HepG2 (cell line): ENCODE data around the gene MRPL20. TPM values are rescaled to one million over a fixed set of nuclear protein-coding genes. Genes with fewer than 3 reads are reported as not detected.

ENCODE experiments used
- ATAC-seq: fragments of 200-7000 bp; cut with Tn5 transposase; 3 replicates; pipeline ENCODE4 v1.9.1; 2020; ENCODE audit warnings: mild to moderate bottlenecking, moderate library complexity
- BruUV-seq: library from RNA; stranded (reverse); fragments of 400-500 nt; replicated peaks from 2 replicates; lab custom pipeline; 2021; lab: Mats Ljungman, UMichigan
- CTCF ChIA-PET: fragments of 300-600 bp; formaldehyde crosslinking; extraction: SDS; loops from one replicate; lab custom pipeline; 2021; ENCODE audit warnings: low total read pairs, inconsistent platforms, low intra/inter-chr PET ratio; lab: Yijun Ruan, JAX
- POLR2A ChIA-PET: fragments of 350-600 bp; sonication (Branson Sonifier 250); formaldehyde crosslinking; loops from one replicate; lab custom pipeline; 2020; ENCODE audit warnings: antibody characterized with exemption, inconsistent platforms; lab: Yijun Ruan, JAX
- DNase-seq: peaks from one replicate; pipeline ENCODE4 v3.0.0-alpha.2; 2015; ENCODE audit warnings: low spot score
- FAIRE-seq: peaks from 3 replicates; lab custom pipeline; 2011; peaks lifted over from hg19 to GRCh38; lab: Jason Lieb, UNC
- H2AFZ ChIP-seq: one replicate; pipeline ENCODE4 v1.6.1; 2011; ENCODE audit warnings: low read length, inconsistent platforms
- H3K27ac ChIP-seq: fragments of 300-600 bp; 3 replicates; pipeline ENCODE4 v1.8.0; 2011; ENCODE audit warnings: mixed run types, mild to moderate bottlenecking, mixed read lengths, low read length, inconsistent platforms; ENCODE audit not compliant: insufficient read depth; ENCODE audit errors: extremely low read length
- H3K27me3 ChIP-seq, 2 experiments: fragments of 200-600 bp in 1 of 2; 2 replicates in 1 of 2; 3 replicates in 1 of 2; pipeline versions ENCODE4 v1.6.0 to v1.8.0; 2011; ENCODE audit warnings: low read length in 2 of 2, mild to moderate bottlenecking in 2 of 2, moderate library complexity in 2 of 2, inconsistent platforms in 1 of 2; ENCODE audit not compliant: insufficient read depth in 2 of 2, control insufficient read depth in 1 of 2
- H3K36me3 ChIP-seq, 2 experiments: fragments of 200-600 bp in 1 of 2; replicated peaks in 1 of 2; 2 replicates in 1 of 2; 3 replicates in 1 of 2; pipeline versions ENCODE4 v1.5.1 to v1.8.0; 2011; ENCODE audit warnings: low read length in 2 of 2, inconsistent platforms in 1 of 2; ENCODE audit not compliant: insufficient read depth in 2 of 2, control insufficient read depth in 1 of 2
- H3K4me1 ChIP-seq: 2 replicates; pipeline ENCODE4 v1.5.1; 2012; ENCODE audit warnings: low read length, inconsistent platforms; ENCODE audit not compliant: insufficient read depth
- H3K4me2 ChIP-seq: 2 replicates; pipeline ENCODE4 v1.6.0; 2011; ENCODE audit warnings: low read depth, low read length, inconsistent platforms
- H3K4me3 ChIP-seq, 3 experiments: fragments of 200-600 bp in 1 of 3; sonication (generic), shearing (Covaris generic) in 1 of 3; replicated peaks in 1 of 3; 2 replicates each; pipeline ENCODE4 v1.5.1; 2011 to 2016; ENCODE audit warnings: low read length in 3 of 3, inconsistent platforms in 2 of 3, low read depth in 2 of 3, mild to moderate bottlenecking in 2 of 3, control low read depth in 1 of 3, mixed read lengths in 1 of 3; ENCODE audit not compliant: insufficient read depth in 1 of 3
- H3K79me2 ChIP-seq: one replicate; pipeline ENCODE4 v1.6.1; 2011; ENCODE audit warnings: low read length, inconsistent platforms; ENCODE audit not compliant: insufficient read depth
- H3K9ac ChIP-seq: 2 replicates; pipeline ENCODE4 v1.6.0; 2011; ENCODE audit warnings: mild to moderate bottlenecking, low read depth, low read length, inconsistent platforms; ENCODE audit not compliant: insufficient read depth
- H3K9me3 ChIP-seq: 2 replicates; pipeline ENCODE4 v1.5.1; 2012; ENCODE audit warnings: mild to moderate bottlenecking, low read length
- H4K20me1 ChIP-seq: 2 replicates; pipeline ENCODE4 v1.6.0; 2011; ENCODE audit warnings: inconsistent platforms, mild to moderate bottlenecking, low read length, moderate library complexity; ENCODE audit not compliant: insufficient read depth
- ATRX ChIP-seq: sonication (generic); formaldehyde crosslinking; IDR thresholded peaks from 2 replicates; pipeline ENCODE4 v1.4.0; 2020; ENCODE audit warnings: missing genetic modification reagents, borderline replicate concordance
- ELF4 ChIP-seq: sonication (generic); formaldehyde crosslinking; IDR thresholded peaks from 2 replicates; pipeline ENCODE4 v1.5.0; 2020; ENCODE audit warnings: missing genetic modification reagents, mild to moderate bottlenecking, moderate library complexity, borderline replicate concordance
- HDAC6 ChIP-seq: fragments of 200-600 bp; sonication (generic); IDR thresholded peaks from 2 replicates; pipeline ENCODE4 v1.7.0; 2017; ENCODE audit warnings: mild to moderate bottlenecking, antibody characterized with exemption, low read length, low read depth
- IKZF4 ChIP-seq: sonication (generic); formaldehyde crosslinking; IDR thresholded peaks from 2 replicates; pipeline ENCODE4 v1.5.1; 2020; ENCODE audit warnings: borderline replicate concordance, mild to moderate bottlenecking, low read depth, missing genetic modification reagents; ENCODE audit errors: not compliant biosample characterization
- IRF1 ChIP-seq: sonication (generic); formaldehyde crosslinking; IDR thresholded peaks from 2 replicates; pipeline ENCODE4 v1.4.0; 2020; ENCODE audit warnings: low read depth, mild to moderate bottlenecking, missing genetic modification reagents
- MLLT10 ChIP-seq: sonication (generic); formaldehyde crosslinking; IDR thresholded peaks from 2 replicates; pipeline ENCODE4 v1.4.0; 2020; ENCODE audit warnings: missing genetic modification reagents
- PHF21A ChIP-seq: sonication (generic); formaldehyde crosslinking; IDR thresholded peaks from 2 replicates; pipeline ENCODE4 v1.5.0; 2020; ENCODE audit warnings: mild to moderate bottlenecking, missing genetic modification reagents
- ZBTB2 ChIP-seq: sonication (generic); formaldehyde crosslinking; IDR thresholded peaks from 2 replicates; pipeline ENCODE4 v1.8.0; 2022; ENCODE audit warnings: low read depth, missing genetic modification reagents
- ZNF383 ChIP-seq: sonication (generic); formaldehyde crosslinking; IDR thresholded peaks from 2 replicates; pipeline ENCODE4 v1.4.0; 2020; ENCODE audit warnings: missing genetic modification reagents, mild to moderate bottlenecking, borderline replicate concordance
- ZNF543 ChIP-seq: sonication (generic); formaldehyde crosslinking; IDR thresholded peaks from 2 replicates; pipeline ENCODE4 v1.4.0; 2020; ENCODE audit warnings: mild to moderate bottlenecking, missing genetic modification reagents
- ZNF678 ChIP-seq: sonication (generic); formaldehyde crosslinking; IDR thresholded peaks from 2 replicates; pipeline ENCODE4 v1.4.0; 2020; ENCODE audit warnings: mild to moderate bottlenecking, missing genetic modification reagents
- ZNF747 ChIP-seq: sonication (generic); formaldehyde crosslinking; IDR thresholded peaks from 2 replicates; pipeline ENCODE4 v1.8.1; 2023; ENCODE audit warnings: missing genetic modification reagents, mild to moderate bottlenecking, borderline replicate concordance
- ZNF800 ChIP-seq: sonication (generic); formaldehyde crosslinking; IDR thresholded peaks from 2 replicates; pipeline ENCODE4 v1.4.0; 2020; ENCODE audit warnings: missing genetic modification reagents
- ZSCAN30 ChIP-seq: sonication (generic); formaldehyde crosslinking; IDR thresholded peaks from 2 replicates; pipeline ENCODE4 v1.5.0; 2020; ENCODE audit warnings: mild to moderate bottlenecking, missing genetic modification reagents
- WGBS: methylation state at CpG from one replicate; pipeline ENCODE4 v1.1.6; 2017; ENCODE audit warnings: low lambda C conversion rate; 5-methylcytosine and 5-hydroxymethylcytosine counted together
- in situ Hi-C: cut with HindIII; loops from 2 replicates; pipeline ENCODE4 v1.10.0; 2017; ENCODE audit warnings: low pct_unique_long_range_greater_than_20kb; ENCODE audit not compliant: extremely low pct_ligation_motif_present
- intact Hi-C: fragments of 100-400 bp; cut with micrococcal nuclease; formaldehyde crosslinking; loops from one replicate; pipeline ENCODE4 v1.10.0; 2022; ENCODE audit not compliant: unreplicated experiment
- polyA plus RNA-seq, 8 experiments: library from polyadenylated mRNA; depleted of rRNA in 3 of 8; stranded (reverse) in 7 of 8; unstranded in 1 of 8; fragments of >200 nt; fragmentation: Illumina TruSeq in 4 of 8; extraction: Trizol in 4 of 8; gene quantifications; 2 replicates each; pipeline versions ENCODE4 v1.2.1 to v1.2.3, GENCODE V29; 2011 to 2016; ENCODE audit warnings: low read depth in 4 of 8, missing spikeins in 1 of 8, mixed read lengths in 1 of 8; ENCODE audit not compliant: insufficient read depth in 1 of 8
- total RNA-seq, 5 experiments: library from RNA; depleted of rRNA; stranded (reverse); fragments of >200 nt; fragmentation: Illumina TruSeq; extraction: Trizol; gene quantifications; 2 replicates each; pipeline ENCODE4 v1.2.3, GENCODE V29; 2016; ENCODE audit warnings: low read depth in 1 of 5

MRPL20 gene
- total and polyA plus RNA-seq, 2 of the 13 experiments (the other 11 are each of a cell fraction or from before 2014, with no cell fraction given) = 59.2 to 127 TPM

- ChIA-PET CTCF (no interaction called here), POLR2A (no interaction called here)
- TF ChIP-seq ZBTB2 (no peak), PHF21A (no peak), ATRX (CRISPR knock-in tag) (no peak)
- intact Hi-C loops = no loop called here
- in situ Hi-C loops = no loop called here
- no peak overlapping the region for H3K27ac ChIP-seq
- H3K9ac ChIP-seq = no peak overlapping the region
- H3K36me3 ChIP-seq = peaks cover 2 to 3% of the 10 kb centered on the region in 2 experiments; a peak in 4 of 5 replicates
- no peak overlapping the region for H3K4me3 ChIP-seq
- ATAC-seq = no peak
- WGBS = 100% methylated on average over 3 of the region's 16 CpGs
- no peak overlapping the region for H3K4me2 ChIP-seq
- no peak overlapping the region for H2AFZ ChIP-seq
- DNase-seq = no peak
- no peaks in the 10 kb centered on the region for H3K9me3 ChIP-seq
- no peak for FAIRE-seq
- H3K4me1 ChIP-seq = peaks cover 37% of the 10 kb centered on the region
- H4K20me1 ChIP-seq = no peaks in the 10 kb centered on the region
- no peaks in the 10 kb centered on the region for H3K79me2 ChIP-seq
- BruUV-seq = no TSS peak
- H3K27me3 ChIP-seq = no peaks in the 10 kb centered on the region
Observed at GRCh38 chr1:1380860-1381259, 26.2 kb downstream of the MRPL20 start.

- in situ Hi-C loops = no loop called here
- Histone ChIP-seq H2AFZ (no peak overlapping the region), H3K4me3 (no peak overlapping the region), H3K4me1 (peaks cover 31% of the 10 kb centered on the region), H3K27me3 (no peaks in the 10 kb centered on the region; a peak in 1 of 5 replicates), H3K9ac (no peak overlapping the region), H3K4me2 (no peak overlapping the region), H3K79me2 (peaks cover 16% of the 10 kb centered on the region), H3K36me3 (peaks cover 0 to 2% of the 10 kb centered on the region in 2 experiments; a peak in 1 of 5 replicates), H4K20me1 (no peaks in the 10 kb centered on the region), H3K9me3 (no peaks in the 10 kb centered on the region), H3K27ac (no peak overlapping the region)
- ATAC-seq = no peak
- DNase-seq = no peak
- 95% methylated on average over 16 of the region's 16 CpGs for WGBS
- ChIA-PET CTCF (no interaction called here), POLR2A (interaction anchor here (2.5 to 3.2 kb wide), 2 partner anchors 22 to 28 kb away, joined by 15 to 32 read pairs; partner anchors contain the start of genes CCNL2 and MRPL20)
- intact Hi-C loops = loop anchor here (2.0 kb wide), 1 partner anchor 21 kb away; the partner anchor contains the start of gene CCNL2
- no peak for FAIRE-seq
- BruUV-seq = no TSS peak
- TF ChIP-seq IKZF4 (CRISPR knock-in tag) = no peak
- no peak for TF ChIP-seq ZNF383
- no peak for TF ChIP-seq HDAC6
- no peak for TF ChIP-seq ELF4 (CRISPR knock-in tag)
- no peak for TF ChIP-seq ZSCAN30
- TF ChIP-seq ZNF800 (CRISPR knock-in tag) = no peak
- no peak for TF ChIP-seq ZNF678 (CRISPR knock-in tag)
- no peak for TF ChIP-seq IRF1 (CRISPR knock-in tag)
- no peak for TF ChIP-seq ZNF747
- no peak for TF ChIP-seq MLLT10 (CRISPR knock-in tag)
- TF ChIP-seq ZNF543 = no peak
Observed at GRCh38 chr1:1377540-1378205, 29.4 kb downstream of the MRPL20 start.
